NCI-H1092 (cell line): ENCODE measurements around the gene CXCL12.

Experiments used
- DNase-seq: peaks from one replicate; lab custom pipeline; 2025; lab: John Stamatoyannopoulos, UW

The CXCL12 gene

DNA sequence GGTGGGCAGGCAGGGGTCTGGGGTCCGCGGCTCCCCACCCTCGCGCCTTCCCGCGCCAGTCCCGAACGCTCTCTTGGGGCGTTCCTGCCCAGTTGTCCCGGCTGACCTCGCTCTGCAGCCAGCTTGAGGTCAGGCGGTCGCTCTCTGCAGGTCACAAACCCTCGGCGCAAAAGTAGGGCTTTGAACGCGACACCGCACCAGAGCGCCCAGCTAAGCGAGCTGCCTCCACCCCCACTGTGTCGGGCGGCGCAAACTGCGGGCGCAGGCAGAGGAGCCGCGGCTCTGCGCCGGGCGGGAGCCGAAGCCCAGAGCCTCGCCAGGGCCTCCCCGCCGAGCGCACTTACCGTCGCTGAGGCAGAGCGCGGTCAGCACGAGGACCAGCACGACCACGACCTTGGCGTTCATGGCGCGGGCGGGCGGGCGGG, 284 bp downstream of the CXCL12 start:
- DNase-seq = no peak

DNA sequence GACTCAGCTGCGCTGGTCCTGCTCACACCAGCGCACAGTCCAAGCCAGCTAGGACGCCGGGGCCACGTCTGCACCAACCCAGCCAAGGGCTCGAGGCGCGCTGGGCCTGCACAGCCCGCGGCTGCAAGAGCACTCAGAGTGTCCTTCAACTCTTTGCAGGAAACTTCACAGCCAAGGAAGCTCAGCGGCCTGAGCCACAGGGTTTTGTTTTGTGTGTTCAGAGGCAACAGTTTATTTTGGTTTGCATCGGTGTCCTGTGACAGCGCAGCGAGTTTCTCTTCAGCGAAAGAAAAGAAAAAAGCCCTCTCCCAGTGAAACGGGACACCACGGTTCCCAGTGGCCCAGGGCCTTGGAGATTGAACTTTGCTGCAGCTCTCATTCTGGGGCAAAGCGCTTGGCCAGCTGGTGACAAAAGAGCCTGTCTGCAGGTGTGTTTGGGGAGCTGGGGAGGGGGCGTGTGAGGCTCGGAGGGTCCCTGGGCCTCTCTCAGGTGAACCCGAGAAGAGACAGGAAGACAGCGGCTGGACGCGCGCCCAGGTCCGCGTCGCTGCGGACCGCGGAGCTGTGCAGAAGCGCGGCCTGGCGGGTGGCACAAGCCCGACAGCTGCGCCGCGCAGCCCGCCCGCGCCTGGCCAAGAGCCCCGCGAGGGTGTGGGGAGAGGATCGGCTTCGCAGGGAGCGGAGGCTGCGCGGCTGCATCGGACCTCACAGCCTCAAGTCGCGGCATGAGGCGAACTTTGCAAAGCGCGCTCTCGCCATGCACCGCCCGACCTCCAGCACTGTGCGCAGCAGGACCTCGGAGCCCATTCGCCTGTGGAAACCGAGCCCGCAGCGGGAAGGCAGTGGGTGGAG, 922 bp downstream of the CXCL12 start:
- DNase-seq = no peak

- no peak for DNase-seq
Measured at GRCh38 chr10:44382981-44383748, 1.7 kb downstream of the CXCL12 start.

DNA sequence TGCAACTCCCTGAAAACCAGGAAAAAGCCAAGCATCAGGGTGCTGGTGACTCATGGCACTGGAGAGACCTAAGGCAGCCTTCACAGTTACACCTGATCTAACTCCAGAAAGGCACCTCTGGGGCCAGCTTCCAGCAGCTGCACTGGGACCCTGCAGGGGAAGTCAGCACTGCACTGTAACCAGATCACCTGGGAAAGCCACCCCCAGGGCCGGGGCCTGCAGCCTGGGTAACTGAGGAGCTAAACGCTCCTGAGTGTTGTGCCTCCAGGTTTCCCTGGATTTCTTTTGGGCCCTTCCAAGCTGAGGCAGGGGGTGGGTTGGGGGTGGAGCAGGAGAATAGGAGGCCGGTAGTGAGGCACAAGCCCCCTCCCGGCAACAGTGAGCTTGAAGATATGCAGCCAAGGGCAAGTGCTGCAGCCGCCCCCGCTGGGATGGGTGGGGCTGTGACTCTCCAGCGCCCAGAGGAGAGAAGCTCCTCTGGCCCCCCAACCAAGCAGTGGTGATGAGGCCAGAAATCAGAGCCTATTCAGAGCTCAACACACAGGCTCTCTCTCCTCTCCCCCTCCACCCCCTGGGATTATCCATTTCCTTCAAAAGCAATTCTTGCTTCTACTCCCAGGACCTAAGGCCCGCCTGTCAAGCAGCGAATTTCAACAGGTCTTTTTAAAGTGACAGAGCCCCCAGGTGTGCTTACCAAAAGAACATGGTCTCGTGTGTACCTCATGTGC, 2.6 kb downstream of the CXCL12 start:
- DNase-seq = no peak

GRCh38 chr10:44380829-44381600, 3.9 kb downstream of the CXCL12 start:
- no peak for DNase-seq

DNA sequence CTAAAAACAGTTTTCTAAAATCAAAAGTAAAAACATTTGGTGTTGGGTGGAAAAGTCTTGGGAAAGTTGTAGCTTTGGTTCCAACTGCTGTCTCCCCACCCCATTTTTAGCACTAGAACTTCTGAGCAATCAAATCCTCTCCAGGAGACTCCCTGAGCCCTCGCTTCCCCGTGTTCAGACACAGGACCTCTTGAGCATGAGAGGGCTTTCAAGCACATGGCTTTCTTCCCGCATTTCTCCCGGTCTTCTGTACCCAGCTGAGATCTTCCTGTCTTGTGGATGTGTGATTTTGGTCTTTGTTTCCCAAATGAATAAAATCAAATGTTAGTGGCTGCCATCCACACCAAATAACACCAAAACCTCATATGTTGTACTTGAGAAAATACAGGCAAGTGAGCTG, 5.0 kb downstream of the CXCL12 start:
- DNase-seq = no peak

DNA sequence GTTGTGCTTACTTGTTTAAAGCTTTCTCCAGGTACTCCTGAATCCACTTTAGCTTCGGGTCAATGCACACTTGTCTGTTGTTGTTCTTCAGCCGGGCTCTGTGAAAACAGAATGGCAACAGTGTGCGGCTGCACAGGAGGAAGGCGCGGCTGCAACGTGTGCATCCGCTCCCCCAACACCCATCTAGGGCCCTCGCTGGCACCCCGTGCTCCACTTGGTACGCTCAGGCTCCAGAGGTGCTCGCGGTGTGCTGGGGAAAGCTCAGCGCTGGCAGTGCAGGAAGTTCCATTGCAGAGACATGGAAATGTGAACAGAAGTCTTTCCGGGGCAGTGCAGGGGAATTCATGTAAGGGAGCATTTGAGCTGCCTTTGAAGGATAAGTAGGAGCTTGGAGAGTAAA, 6.3 kb downstream of the CXCL12 start:
- no peak for DNase-seq

- DNase-seq = no peak
Measured at GRCh38 chr10:44377651-44378310, 7.1 kb downstream of the CXCL12 start.

DNA sequence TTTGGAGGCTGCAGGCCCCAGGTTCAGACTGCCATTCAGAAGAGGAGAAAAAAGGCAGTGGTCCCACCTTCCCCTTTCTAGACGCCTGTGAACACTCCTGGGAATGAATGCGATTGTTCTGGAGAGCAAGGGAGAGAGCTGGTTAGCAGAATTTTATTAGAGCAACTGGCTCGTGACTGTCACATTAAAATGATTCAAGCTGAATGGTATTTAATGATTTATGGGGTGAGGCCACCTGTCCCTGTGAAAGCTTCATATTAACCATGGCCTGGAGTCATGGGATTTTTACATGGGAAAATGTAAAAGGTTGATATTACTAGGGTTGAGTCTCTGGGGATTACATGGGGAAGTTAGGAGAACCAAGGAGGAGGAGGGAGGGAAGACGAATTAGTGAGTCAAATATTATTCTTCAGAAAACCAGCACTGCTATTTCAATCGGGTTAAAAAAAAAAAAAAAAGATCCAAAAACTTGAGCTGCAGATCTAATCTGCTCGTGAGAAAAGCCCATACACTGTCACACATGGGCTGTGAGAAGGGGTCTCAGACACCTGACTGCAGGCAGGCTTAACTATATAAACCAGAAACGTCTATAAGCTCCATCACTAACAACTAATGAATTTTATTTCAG, 8.3 kb downstream of the CXCL12 start:
- no peak for DNase-seq

DNA sequence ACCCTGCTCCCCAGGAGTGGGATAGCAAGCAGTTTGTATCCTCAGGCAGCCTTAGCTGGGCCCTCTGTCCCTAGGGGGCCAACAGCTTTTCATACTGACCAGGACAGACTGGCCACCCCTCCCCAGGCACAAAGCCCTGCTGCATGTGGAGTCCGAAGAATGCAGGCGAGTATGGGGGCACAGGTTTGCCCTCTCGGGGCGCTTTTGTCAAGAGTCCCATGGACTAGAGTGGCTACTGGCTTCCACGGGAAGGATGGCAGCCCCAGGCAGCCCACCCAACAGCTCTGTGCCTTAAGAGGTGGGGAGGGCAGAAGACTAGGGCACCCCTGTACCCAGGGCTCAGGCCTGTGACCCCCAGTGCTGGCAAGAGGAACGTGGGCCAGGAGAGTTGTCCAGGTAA, 10.7 kb downstream of the CXCL12 start:
- DNase-seq = no peak

GRCh38 chr10:44373341-44373995, 11.4 kb downstream of the CXCL12 start:
- no peak for DNase-seq

GRCh38 chr10:44372181-44372580, 12.7 kb downstream of the CXCL12 start:
- no peak for DNase-seq

DNA sequence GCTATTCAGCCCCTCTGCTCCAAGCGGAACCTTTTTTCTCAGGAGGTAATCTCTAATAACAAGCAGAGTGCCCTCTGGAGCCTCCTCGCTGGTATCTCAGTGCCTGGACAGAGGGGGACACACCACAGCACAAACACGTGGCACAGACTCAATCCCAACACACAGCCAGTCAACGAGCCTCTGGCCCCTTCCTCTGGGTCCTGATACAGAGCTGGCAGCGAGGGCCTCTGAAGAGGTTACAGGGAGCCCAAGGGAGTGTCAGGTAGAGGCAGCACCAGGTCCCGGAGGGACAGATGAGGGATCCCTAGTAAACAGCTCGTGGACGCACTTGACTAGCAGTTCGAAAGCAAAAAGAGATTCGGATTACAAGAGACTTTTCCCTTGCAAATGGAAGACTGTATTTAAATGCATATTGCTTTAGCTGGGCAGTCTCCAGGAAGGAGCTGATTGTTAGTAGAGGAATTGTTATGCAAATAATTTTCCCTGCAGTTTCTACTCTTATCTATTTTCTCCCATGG, 14.1 kb downstream of the CXCL12 start:
- no peak for DNase-seq

DNA sequence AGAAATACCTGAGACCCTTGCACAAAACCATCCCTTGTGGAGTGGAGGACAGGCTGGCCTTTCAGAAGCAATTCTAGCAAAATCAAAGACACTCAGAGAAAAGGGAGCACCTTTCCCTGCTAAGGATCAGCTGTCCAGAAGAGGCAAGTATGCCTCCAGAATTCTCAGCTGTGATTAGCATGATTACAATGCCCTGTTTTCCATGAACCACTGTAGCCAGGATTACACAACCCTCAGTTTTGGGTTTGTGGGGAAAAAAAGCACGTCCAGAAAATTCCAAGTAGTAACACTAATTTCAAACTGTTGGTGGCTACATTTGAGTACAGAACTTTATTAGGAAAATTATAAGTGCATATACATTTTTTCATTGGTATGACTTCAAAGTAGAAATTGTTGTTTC, 15.0 kb downstream of the CXCL12 start:
- no peak for DNase-seq

- DNase-seq = no peak
Measured at GRCh38 chr10:44369296-44369695, 15.6 kb downstream of the CXCL12 start.

DNA sequence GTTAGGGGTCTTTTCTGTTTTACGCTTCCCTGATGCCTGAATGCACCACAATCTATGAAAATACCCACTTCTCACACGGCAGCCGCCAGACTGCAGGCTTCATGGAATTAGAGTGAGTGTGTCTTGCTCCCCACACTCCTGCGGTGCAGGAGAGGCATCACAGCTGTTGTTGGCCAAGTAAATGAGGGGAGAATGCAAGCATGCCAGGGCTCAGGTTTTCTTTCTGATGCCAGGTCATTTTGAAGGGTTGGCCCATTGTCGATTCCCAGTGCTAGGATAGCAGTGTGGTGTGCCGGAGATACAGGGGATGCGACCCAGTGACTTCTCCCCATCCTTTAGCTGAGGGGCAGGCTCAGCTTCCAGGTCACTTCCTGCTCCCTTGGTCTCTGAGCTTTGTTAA, 16.3 kb downstream of the CXCL12 start:
- no peak for DNase-seq

- no peak for DNase-seq
Measured at GRCh38 chr10:44366941-44367630, 17.8 kb downstream of the CXCL12 start.

- no peak for DNase-seq
Measured at GRCh38 chr10:44364566-44364965, 20.3 kb downstream of the CXCL12 start.

GRCh38 chr10:44363716-44364115, 21.2 kb downstream of the CXCL12 start:
- no peak for DNase-seq
